Stimulated activated effector memory CD8-positive, alpha-beta T cell treated with anti-CD3 and anti-CD28 coated beads, Interleukin-12 subunit alpha, Interleukin-12 subunit beta, amount 100 ng/mL, for 72 hours (primary cell): Measurements from ENCODE around the gene PTPRQ.

Source experiments
- ATAC-seq: fragments of 150-1000 bp; cut with Tn5 transposase; 2 replicates; pipeline ENCODE4 v1.10.0; 2021
- DNase-seq, 2 donors: peaks; one replicate each; pipeline ENCODE4 v3.0.0; 2021 to 2022; ENCODE audit warnings: low spot score in 2 of 2
- H3K27ac Mint-ChIP-seq: one replicate; pipeline ENCODE4 v1.8.0; 2022; ENCODE audit warnings: mild to moderate bottlenecking, mixed read lengths
- H3K36me3 Mint-ChIP-seq: one replicate; pipeline ENCODE4 v1.8.0; 2022; ENCODE audit warnings: mild to moderate bottlenecking, mixed read lengths
- H3K4me1 Mint-ChIP-seq: one replicate; pipeline ENCODE4 v1.8.0; 2022; ENCODE audit warnings: mixed read lengths
- H3K4me3 Mint-ChIP-seq: one replicate; pipeline ENCODE4 v1.8.0; 2022; ENCODE audit warnings: mild to moderate bottlenecking, mixed read lengths
- H3K9me3 Mint-ChIP-seq: one replicate; pipeline ENCODE4 v1.8.0; 2022; ENCODE audit warnings: mixed read lengths

PTPRQ gene

DNA sequence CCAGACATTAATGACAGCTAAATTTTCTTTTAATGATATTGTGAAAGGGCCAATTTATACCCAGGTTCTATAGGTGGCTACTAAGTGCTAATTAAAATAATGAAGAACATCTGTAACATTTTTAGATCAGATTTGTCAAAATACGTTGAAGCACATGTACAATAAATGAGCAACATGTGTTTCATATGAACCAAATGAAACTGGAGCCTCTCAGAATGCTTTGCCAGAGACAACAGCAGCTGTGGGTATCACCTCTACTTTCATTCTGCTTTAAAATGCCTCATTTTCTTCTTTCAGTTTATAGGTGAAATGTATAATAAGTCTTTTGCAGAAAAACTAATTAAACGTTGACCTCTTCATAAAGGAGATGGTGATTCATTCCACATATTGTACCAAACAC lies 237.3 kb downstream of the PTPRQ start:
- H3K9me3 Mint-ChIP-seq, result peaks cover under 1% of the 10 kb centered on the region
- ATAC-seq, result no peak

DNA sequence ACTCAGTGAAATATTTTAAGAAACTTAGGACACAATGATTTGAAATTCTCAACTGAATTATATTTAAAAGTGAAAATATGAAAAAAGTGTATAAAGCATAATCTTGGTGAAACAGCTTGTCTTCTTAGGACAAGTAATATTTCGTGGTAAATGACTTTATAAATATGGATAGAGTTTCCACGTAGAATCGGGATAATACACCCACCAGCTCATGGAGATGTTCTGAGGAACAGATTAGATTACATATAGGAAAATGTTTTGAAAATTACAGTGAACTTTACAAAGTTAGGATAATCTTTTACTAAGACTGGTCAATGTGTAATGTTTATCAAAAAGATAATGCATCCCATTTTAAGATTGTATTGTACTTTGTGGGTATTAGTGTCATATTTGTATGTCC lies 237.8 kb downstream of the PTPRQ start:
- no peaks in the 10 kb centered on the region for H3K36me3 Mint-ChIP-seq
- no peak overlapping the region for H3K27ac Mint-ChIP-seq
- DNase-seq (no peak), ATAC-seq (no peak)
- H3K9me3 Mint-ChIP-seq, result peaks cover 3% of the 10 kb centered on the region
- no peak overlapping the region for H3K4me3 Mint-ChIP-seq
- no peaks in the 10 kb centered on the region for H3K4me1 Mint-ChIP-seq

More for the DNA sequence above, 237.3 kb downstream of the PTPRQ start:
- no peak overlapping the region for H3K27ac Mint-ChIP-seq
- H3K36me3 Mint-ChIP-seq, result no peaks in the 10 kb centered on the region
- H3K4me3 Mint-ChIP-seq, result no peak overlapping the region
- H3K4me1 Mint-ChIP-seq, result no peaks in the 10 kb centered on the region
- DNase-seq, result no peak

- DNase-seq (no peak), ATAC-seq (no peak)
- Mint-ChIP-seq H3K4me1 (no peaks in the 10 kb centered on the region), H3K4me3 (no peak overlapping the region), H3K9me3 (peaks cover 3% of the 10 kb centered on the region), H3K36me3 (no peaks in the 10 kb centered on the region), H3K27ac (no peak overlapping the region)
Measured at GRCh38 chr12:80684077-80684495, 240.1 kb downstream of the PTPRQ start.

DNA sequence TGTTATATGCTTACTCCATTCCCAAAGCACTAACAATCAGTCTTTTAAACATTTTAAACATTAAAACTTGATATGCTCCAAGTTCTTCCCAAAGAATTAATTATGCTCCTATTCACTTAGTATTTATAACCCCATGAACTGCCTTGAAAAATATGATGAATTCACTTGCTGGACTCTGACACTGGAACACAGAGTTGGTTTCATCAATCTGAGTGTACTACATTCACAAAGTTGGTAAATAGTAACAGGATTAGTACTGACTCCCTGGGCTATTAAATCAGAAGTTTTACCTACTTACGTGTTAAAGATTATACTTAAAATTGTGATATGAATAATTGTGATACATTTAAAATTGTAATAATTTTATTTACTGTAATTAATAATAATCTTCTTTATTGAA lies 246.1 kb downstream of the PTPRQ start:
- H3K4me3 Mint-ChIP-seq, result no peak overlapping the region
- no peak for ATAC-seq
- H3K9me3 Mint-ChIP-seq, result peaks cover 14% of the 10 kb centered on the region
- H3K27ac Mint-ChIP-seq, result no peak overlapping the region
- H3K4me1 Mint-ChIP-seq, result no peaks in the 10 kb centered on the region
- no peak for DNase-seq
- no peaks in the 10 kb centered on the region for H3K36me3 Mint-ChIP-seq

DNA sequence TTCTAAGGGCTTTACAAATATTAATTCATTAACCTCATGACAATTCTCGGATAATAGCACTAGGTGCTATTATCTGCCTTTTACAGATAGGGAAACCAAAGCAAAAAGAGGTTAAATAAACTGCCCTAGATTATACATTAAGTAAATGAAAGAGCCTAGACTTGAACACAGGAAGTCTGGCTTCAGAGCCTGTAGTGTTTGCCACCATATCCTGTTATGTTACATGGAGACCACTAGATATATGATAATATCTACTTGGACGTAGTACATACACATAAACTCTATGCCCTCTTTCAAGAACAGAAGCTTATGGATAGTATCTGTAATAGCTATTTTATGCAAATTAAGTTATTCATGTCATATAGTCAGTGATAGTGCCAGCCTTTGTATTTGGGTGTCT lies 246.5 kb downstream of the PTPRQ start:
- no peaks in the 10 kb centered on the region for H3K36me3 Mint-ChIP-seq
- DNase-seq (no peak), ATAC-seq (no peak)
- peaks cover 14% of the 10 kb centered on the region for H3K9me3 Mint-ChIP-seq
- H3K4me1 Mint-ChIP-seq, result no peaks in the 10 kb centered on the region
- no peak overlapping the region for H3K4me3 Mint-ChIP-seq
- H3K27ac Mint-ChIP-seq, result no peak overlapping the region

DNA sequence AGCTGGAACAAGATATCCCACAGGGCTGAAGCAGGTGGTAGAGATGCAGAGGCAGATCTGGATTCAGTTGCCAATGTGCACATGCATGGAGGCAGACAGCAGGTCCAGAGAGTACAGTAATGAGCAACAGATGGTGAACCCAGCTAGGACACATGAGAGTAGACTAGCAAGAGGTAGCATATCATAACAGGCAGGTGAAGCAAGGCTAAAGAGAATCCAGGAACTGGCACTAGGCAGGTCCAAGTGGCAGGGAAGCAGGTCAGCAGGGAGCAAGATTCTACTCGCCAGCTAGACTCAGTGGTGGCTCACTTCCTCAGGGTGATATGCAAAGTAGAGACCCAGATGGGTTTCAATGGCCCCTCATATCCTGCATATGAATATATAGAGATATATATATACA lies 248.1 kb downstream of the PTPRQ start:
- no peaks in the 10 kb centered on the region for H3K36me3 Mint-ChIP-seq
- ATAC-seq (no peak), DNase-seq (no peak)
- no peak overlapping the region for H3K27ac Mint-ChIP-seq
- no peak overlapping the region for H3K4me3 Mint-ChIP-seq
- H3K4me1 Mint-ChIP-seq, result no peaks in the 10 kb centered on the region
- H3K9me3 Mint-ChIP-seq, result peaks cover 12% of the 10 kb centered on the region

GRCh38 chr12:80697270-80697887 lies 253.3 kb downstream of the PTPRQ start:
- Mint-ChIP-seq H3K4me3 (no peak overlapping the region), H3K9me3 (peaks cover 9% of the 10 kb centered on the region), H3K4me1 (no peaks in the 10 kb centered on the region), H3K36me3 (no peaks in the 10 kb centered on the region), H3K27ac (no peak overlapping the region)
- DNase-seq (no peak), ATAC-seq (no peak)

DNA sequence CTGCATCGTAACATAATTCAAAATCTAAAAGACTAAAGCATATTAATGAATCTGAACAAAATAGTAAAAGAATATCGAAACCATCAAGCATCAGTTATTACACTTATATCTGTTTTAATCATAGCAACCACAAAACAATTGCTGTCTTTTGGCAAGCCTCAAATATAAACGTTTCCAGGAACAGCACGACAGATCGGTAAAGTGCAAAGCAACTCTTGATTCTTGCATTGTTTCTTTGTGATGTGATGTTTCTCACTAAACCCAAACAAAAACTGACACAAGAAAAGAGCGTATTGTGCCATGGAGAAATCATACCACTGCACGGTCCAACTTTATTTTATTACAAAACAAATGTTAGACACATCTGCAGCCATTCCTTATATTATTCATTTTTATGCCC lies 254.2 kb downstream of the PTPRQ start:
- peaks cover 9% of the 10 kb centered on the region for H3K9me3 Mint-ChIP-seq
- DNase-seq (no peak), ATAC-seq (no peak)

DNA sequence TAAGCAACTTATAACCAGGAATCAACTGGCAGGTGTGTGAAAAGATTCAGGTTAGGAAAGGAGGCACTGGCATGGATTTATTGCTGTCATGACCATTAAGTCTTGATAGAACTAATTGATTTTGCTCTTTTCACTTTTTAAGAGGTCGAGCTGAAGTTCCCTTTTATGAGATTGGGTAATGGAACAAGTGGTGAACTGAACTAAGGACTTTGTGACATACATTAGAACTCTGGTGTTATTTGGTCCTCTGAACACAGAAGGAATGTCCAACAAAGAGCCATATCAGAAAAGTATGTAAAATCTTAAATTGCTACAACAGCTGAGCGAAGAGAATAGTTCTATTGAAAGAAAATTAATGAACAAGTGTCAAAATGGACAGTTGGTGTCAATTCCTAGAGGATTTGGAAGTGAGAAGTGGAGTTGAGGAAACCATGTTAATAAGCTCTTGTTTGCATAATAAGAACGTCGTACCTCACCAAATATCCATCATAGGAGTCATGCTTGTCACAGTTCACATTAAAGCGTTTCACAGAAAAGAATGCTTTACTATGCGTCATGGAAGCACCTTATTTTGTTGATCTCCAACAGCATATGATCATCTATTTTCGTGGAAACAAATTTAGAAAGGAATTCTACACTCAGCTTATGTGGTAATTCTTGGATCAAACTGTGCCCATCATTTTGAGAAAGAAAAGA lies 255.0 kb downstream of the PTPRQ start:
- Mint-ChIP-seq H3K36me3 (no peaks in the 10 kb centered on the region), H3K4me3 (no peak overlapping the region), H3K27ac (no peak overlapping the region), H3K4me1 (no peaks in the 10 kb centered on the region), H3K9me3 (peaks cover 10% of the 10 kb centered on the region)
- ATAC-seq (no peak), DNase-seq (no peak)

More for the DNA sequence above, 254.2 kb downstream of the PTPRQ start:
- no peaks in the 10 kb centered on the region for H3K36me3 Mint-ChIP-seq
- H3K4me3 Mint-ChIP-seq, result no peak overlapping the region
- no peaks in the 10 kb centered on the region for H3K4me1 Mint-ChIP-seq
- no peak overlapping the region for H3K27ac Mint-ChIP-seq

DNA sequence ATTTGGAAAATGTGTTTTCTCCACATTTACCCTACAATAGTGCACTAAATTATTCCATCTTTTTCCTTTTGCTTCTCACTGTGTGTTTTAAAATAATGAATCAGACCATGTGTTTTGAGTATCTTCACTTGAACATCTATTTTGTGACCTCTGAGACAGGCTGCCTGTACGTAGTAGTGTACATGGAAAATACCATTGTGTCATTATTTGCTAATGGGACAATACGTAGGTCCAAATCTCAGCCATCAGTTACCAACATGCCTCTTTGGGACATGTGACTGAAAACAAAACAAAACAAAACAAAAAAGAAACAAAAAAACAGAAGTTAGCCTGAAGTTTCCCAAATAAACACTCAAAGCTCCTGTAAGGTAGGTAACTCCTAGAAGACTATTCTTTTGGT lies 256.3 kb downstream of the PTPRQ start:
- no peaks in the 10 kb centered on the region for H3K4me1 Mint-ChIP-seq
- no peak overlapping the region for H3K4me3 Mint-ChIP-seq
- H3K27ac Mint-ChIP-seq, result no peak overlapping the region
- DNase-seq (no peak), ATAC-seq (no peak)
- H3K9me3 Mint-ChIP-seq, result peaks cover 10% of the 10 kb centered on the region
- no peaks in the 10 kb centered on the region for H3K36me3 Mint-ChIP-seq

- H3K4me3 Mint-ChIP-seq, result no peak overlapping the region
- H3K36me3 Mint-ChIP-seq, result no peaks in the 10 kb centered on the region
- H3K9me3 Mint-ChIP-seq, result peaks cover 10% of the 10 kb centered on the region
- H3K4me1 Mint-ChIP-seq, result no peaks in the 10 kb centered on the region
- no peak for ATAC-seq
- DNase-seq, result no peak
- H3K27ac Mint-ChIP-seq, result no peak overlapping the region
Measured at GRCh38 chr12:80701388-80701787, 257.4 kb downstream of the PTPRQ start.

DNA sequence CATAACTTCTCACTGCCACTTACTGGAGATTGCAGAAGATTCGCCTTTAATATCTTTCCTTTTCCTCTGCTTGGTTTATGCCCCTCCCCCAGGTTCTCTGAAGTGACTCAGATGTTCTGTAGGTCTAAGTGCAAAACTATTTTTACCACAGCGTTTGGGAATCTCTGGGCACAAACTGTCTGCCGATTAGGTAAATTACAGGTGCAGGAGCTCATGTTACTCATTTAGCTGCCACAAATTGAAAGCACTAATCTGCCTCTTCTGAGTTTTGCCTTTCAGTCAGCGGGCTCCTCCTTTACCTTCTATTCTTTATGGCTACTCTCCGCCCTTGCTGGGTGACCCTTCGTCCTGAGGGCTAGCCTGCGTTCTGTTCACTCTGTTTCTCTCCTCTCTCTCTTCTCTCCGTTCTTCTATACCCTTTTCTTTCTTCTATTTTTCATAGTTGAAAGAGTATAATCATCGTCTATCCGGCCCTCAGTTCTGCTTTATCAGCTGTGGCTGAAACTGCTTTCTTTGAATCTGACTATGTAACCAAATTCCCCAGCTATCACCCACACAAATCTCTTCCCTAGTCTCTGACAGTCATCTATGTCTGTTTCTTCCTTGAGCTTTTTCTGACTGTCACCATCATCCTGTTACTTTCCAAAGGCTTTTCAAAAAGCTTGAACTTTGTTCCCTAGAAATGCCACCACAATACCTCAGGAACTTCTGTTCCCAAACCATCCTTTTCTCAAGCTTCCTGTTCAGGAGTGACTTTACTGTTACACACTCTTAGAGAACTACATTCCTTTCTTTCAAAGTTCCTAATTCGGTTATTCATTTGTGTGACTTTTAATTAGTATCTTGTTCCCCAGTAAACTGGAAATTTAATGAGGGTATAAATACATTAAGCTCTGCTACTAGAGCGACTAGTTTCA lies 259.1 kb downstream of the PTPRQ start:
- no peaks in the 10 kb centered on the region for H3K4me1 Mint-ChIP-seq
- no peak overlapping the region for H3K27ac Mint-ChIP-seq
- DNase-seq (no peak), ATAC-seq (no peak)
- H3K9me3 Mint-ChIP-seq, result peaks cover 8% of the 10 kb centered on the region
- H3K4me3 Mint-ChIP-seq, result no peak overlapping the region
- no peaks in the 10 kb centered on the region for H3K36me3 Mint-ChIP-seq

DNA sequence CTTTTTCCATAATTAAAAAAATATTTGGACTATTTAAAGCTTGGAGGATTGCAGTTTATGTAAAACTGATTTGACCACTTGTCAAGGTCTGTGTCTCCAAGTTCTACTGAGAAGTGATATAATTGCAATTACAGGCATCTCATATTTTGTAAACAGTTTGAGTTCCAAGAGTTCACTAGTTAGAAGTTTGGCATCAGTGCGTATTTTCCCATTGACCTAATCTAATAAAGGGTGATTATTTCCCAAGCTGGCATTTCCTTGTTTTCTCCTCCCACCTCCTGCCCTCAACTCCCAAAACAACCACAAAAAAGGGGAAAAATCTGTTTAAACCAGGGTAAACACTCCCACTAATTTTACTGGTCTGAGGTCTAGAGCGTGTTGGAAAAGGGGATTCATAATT lies 260.4 kb downstream of the PTPRQ start:
- Mint-ChIP-seq H3K27ac (no peak overlapping the region), H3K36me3 (no peaks in the 10 kb centered on the region), H3K4me3 (no peak overlapping the region), H3K9me3 (peaks cover 4% of the 10 kb centered on the region), H3K4me1 (no peaks in the 10 kb centered on the region)
- ATAC-seq (no peak), DNase-seq (no peak)

- no peak within 1 kb of the TSS for H3K4me3 Mint-ChIP-seq
- DNase-seq, result no peak
- H3K4me1 Mint-ChIP-seq, result no peaks in the 10 kb centered on the region
- no peak within 1 kb of the TSS for H3K27ac Mint-ChIP-seq
- H3K9me3 Mint-ChIP-seq, result peaks cover 7% of the 10 kb centered on the region
- no peak for ATAC-seq
- no peaks in the 10 kb centered on the region for H3K36me3 Mint-ChIP-seq
Measured at GRCh38 chr12:80707126-80707829, 263.2 kb downstream of the PTPRQ start, which contains the start of gene MYF6. TSS of gene MYF6 (plus strand) at chr12:80707634. CDS start at chr12:80707720, 86 bp downstream.

DNA sequence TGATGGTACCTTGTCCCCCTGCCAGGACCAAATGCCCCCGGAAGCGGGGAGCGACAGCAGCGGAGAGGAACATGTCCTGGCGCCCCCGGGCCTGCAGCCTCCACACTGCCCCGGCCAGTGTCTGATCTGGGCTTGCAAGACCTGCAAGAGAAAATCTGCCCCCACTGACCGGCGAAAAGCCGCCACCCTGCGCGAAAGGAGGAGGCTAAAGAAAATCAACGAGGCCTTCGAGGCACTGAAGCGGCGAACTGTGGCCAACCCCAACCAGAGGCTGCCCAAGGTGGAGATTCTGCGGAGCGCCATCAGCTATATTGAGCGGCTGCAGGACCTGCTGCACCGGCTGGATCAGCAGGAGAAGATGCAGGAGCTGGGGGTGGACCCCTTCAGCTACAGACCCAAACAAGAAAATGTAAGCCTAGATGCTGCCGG lies 263.8 kb downstream of the PTPRQ start:
- Mint-ChIP-seq H3K36me3 (no peaks in the 10 kb centered on the region), H3K9me3 (peaks cover 7% of the 10 kb centered on the region), H3K4me3 (no peak overlapping the region), H3K27ac (no peak overlapping the region), H3K4me1 (no peaks in the 10 kb centered on the region)
- ATAC-seq (no peak), DNase-seq (no peak)
